Astrocyte (in vitro differentiated cells and primary cell): ENCODE data around the gene CEP95. TPM values are rescaled to one million over a fixed set of nuclear protein-coding genes. Genes with fewer than 3 reads are reported as not detected.

Experiments used
- DNase-seq: peaks from one replicate; pipeline ENCODE4 v3.0.0-alpha.2; 2010; ENCODE audit warnings: low read depth
- FAIRE-seq: peaks from 2 replicates; lab custom pipeline; 2011; peaks lifted over from hg19 to GRCh38; lab: Jason Lieb, UNC
- H2AFZ ChIP-seq: 2 replicates; pipeline ENCODE4 v1.6.0; 2012; ENCODE audit warnings: low read depth, low read length, inconsistent platforms
- H3K27ac ChIP-seq: 2 replicates; pipeline ENCODE4 v1.5.1; 2011; ENCODE audit warnings: low read depth, low read length, inconsistent platforms
- H3K27me3 ChIP-seq: 2 replicates; pipeline ENCODE4 v1.6.0; 2011; ENCODE audit warnings: low read length, inconsistent platforms; ENCODE audit not compliant: insufficient read depth
- H3K36me3 ChIP-seq: 2 replicates; pipeline ENCODE4 v1.5.1; 2011; ENCODE audit warnings: low read length, inconsistent platforms; ENCODE audit not compliant: insufficient read depth
- H3K4me1 ChIP-seq: 2 replicates; pipeline ENCODE4 v1.5.1; 2011; ENCODE audit warnings: low read length, inconsistent platforms; ENCODE audit not compliant: insufficient read depth
- H3K4me2 ChIP-seq: 2 replicates; pipeline ENCODE4 v1.6.0; 2012; ENCODE audit warnings: low read length, inconsistent platforms
- H3K4me3 ChIP-seq: 2 replicates; pipeline ENCODE4 v1.5.1; 2011; ENCODE audit warnings: low read depth, mild to moderate bottlenecking, low read length, inconsistent platforms; ENCODE audit not compliant: insufficient read depth
- H3K79me2 ChIP-seq: 2 replicates; pipeline ENCODE4 v1.6.0; 2012; ENCODE audit warnings: mild to moderate bottlenecking, low read length, inconsistent platforms; ENCODE audit not compliant: insufficient read depth
- H3K9ac ChIP-seq: 2 replicates; pipeline ENCODE4 v1.6.0; 2012; ENCODE audit warnings: mild to moderate bottlenecking, low read length, inconsistent platforms
- H3K9me3 ChIP-seq: 2 replicates; pipeline ENCODE4 v1.5.1; 2012; ENCODE audit warnings: low read depth, mild to moderate bottlenecking, low read length, inconsistent platforms; ENCODE audit not compliant: insufficient read depth
- H4K20me1 ChIP-seq: 2 replicates; pipeline ENCODE4 v1.6.0; 2012; ENCODE audit warnings: low read length, inconsistent platforms; ENCODE audit not compliant: insufficient read depth
- H3K27ac Mint-ChIP-seq: one replicate; pipeline ENCODE4 v1.8.0; 2021; ENCODE audit warnings: mild to moderate bottlenecking, mixed read lengths; ENCODE audit not compliant: unreplicated experiment
- H3K27me3 Mint-ChIP-seq: one replicate; pipeline ENCODE4 v1.8.0; 2021; ENCODE audit warnings: low read depth, mixed read lengths; ENCODE audit not compliant: unreplicated experiment
- H3K36me3 Mint-ChIP-seq: one replicate; pipeline ENCODE4 v1.8.0; 2021; ENCODE audit warnings: low read depth, mixed read lengths; ENCODE audit not compliant: unreplicated experiment
- H3K4me1 Mint-ChIP-seq: one replicate; pipeline ENCODE4 v1.8.0; 2021; ENCODE audit warnings: low read depth, mixed read lengths; ENCODE audit not compliant: unreplicated experiment
- H3K4me3 Mint-ChIP-seq: one replicate; pipeline ENCODE4 v1.8.0; 2021; ENCODE audit warnings: mild to moderate bottlenecking, moderate library complexity, mixed read lengths; ENCODE audit not compliant: unreplicated experiment
- H3K9me3 Mint-ChIP-seq: one replicate; pipeline ENCODE4 v1.8.0; 2021; ENCODE audit warnings: mild to moderate bottlenecking, mixed read lengths; ENCODE audit not compliant: unreplicated experiment
- CTCF ChIP-seq: IDR thresholded peaks from 2 replicates; pipeline ENCODE4 v1.5.1; 2011; ENCODE audit warnings: low read depth, mild to moderate bottlenecking, inconsistent platforms, low read length, moderate library complexity; ENCODE audit not compliant: insufficient read depth
- EZH2 ChIP-seq: IDR thresholded peaks from 2 replicates; pipeline ENCODE4 v1.6.1; 2012; ENCODE audit warnings: mild to moderate bottlenecking, low read length, inconsistent platforms; ENCODE audit not compliant: insufficient read depth
- total RNA-seq: library from RNA; stranded (reverse); gene quantifications from 2 replicates; pipeline ENCODE4 v1.2.1, GENCODE V29; 2021

The CEP95 gene
- total RNA-seq, 1 donor from 2014 or later = 35.2 TPM

- H3K4me2 ChIP-seq = peak overlapping the region; percentile 12
- H3K9me3 ChIP-seq = no peaks in the 10 kb centered on the region
- peaks cover 45% of the 10 kb centered on the region for H3K4me1 ChIP-seq
- no peaks in the 10 kb centered on the region for H3K9me3 Mint-ChIP-seq
- H3K4me1 Mint-ChIP-seq = peaks cover 51% of the 10 kb centered on the region
- peak overlapping the region; percentile 6 for H3K9ac ChIP-seq
- no peak for TF ChIP-seq EZH2
- no peak for TF ChIP-seq CTCF
- peaks cover 71% of the 10 kb centered on the region for H3K36me3 ChIP-seq
- peak overlapping the region; percentile 30 for H3K4me3 Mint-ChIP-seq
- H4K20me1 ChIP-seq = peaks cover 79% of the 10 kb centered on the region
- H3K27ac Mint-ChIP-seq = peak overlapping the region; percentile 50
- FAIRE-seq (no peak), DNase-seq (peak; percentile 47)
- peaks cover 21% of the 10 kb centered on the region for H3K36me3 Mint-ChIP-seq
- H3K27ac ChIP-seq = no peak overlapping the region
- no peaks in the 10 kb centered on the region for H3K27me3 Mint-ChIP-seq
- peaks cover 80% of the 10 kb centered on the region for H3K79me2 ChIP-seq
- H2AFZ ChIP-seq = no peak overlapping the region
- H3K4me3 ChIP-seq = no peak overlapping the region
- H3K27me3 ChIP-seq = no peaks in the 10 kb centered on the region
Measured at GRCh38 chr17:64499805-64500486, 6.8 kb upstream of the CEP95 start.

DNA sequence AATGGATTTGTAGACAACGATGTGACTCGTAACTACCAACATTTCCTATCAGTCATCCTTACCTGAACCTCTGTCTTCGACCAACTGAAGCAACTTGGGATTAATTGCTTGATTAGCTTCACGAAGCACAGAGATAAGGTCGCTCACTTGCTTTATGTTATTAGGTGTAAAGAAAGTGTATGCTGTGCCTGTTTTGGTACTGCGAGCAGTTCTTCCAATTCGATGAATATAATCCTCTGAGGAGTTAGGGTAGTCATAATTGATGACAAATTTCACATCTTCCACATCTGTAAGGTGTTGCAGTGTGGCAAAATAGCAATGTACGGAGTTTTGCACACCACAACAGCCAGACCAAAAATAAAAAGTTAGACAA lies 6.3 kb upstream of the CEP95 start:
- H3K27me3 Mint-ChIP-seq = no peaks in the 10 kb centered on the region
- TF ChIP-seq EZH2 (no peak), CTCF (no peak)
- H3K27ac Mint-ChIP-seq = no peak overlapping the region
- no peak overlapping the region for H3K4me3 ChIP-seq
- H3K27me3 ChIP-seq = no peaks in the 10 kb centered on the region
- peak overlapping the region; percentile 4 for H3K9ac ChIP-seq
- H3K4me1 ChIP-seq = peaks cover 45% of the 10 kb centered on the region
- peaks cover 71% of the 10 kb centered on the region for H3K36me3 ChIP-seq
- H3K9me3 ChIP-seq = no peaks in the 10 kb centered on the region
- peak overlapping the region; percentile 12 for H3K4me2 ChIP-seq
- no peak overlapping the region for H2AFZ ChIP-seq
- peaks cover 84% of the 10 kb centered on the region for H4K20me1 ChIP-seq
- H3K9me3 Mint-ChIP-seq = no peaks in the 10 kb centered on the region
- peaks cover 80% of the 10 kb centered on the region for H3K79me2 ChIP-seq
- H3K4me1 Mint-ChIP-seq = peaks cover 51% of the 10 kb centered on the region
- no peak for DNase-seq
- no peak for FAIRE-seq
- no peak overlapping the region for H3K27ac ChIP-seq
- H3K36me3 Mint-ChIP-seq = peaks cover 22% of the 10 kb centered on the region
- peak overlapping the region; percentile 30 for H3K4me3 Mint-ChIP-seq
